T-helper 2 cell (primary cell): Measurements from ENCODE around the gene CCDC82.
A peak's percentile ranks its signal among the peaks of the same experiment; 100 is the strongest.
"Not testable (repeated sequence)": the region's sequence is repeated elsewhere in the genome, so short reads cannot be mapped to it uniquely, and the experiment has no call there.

ENCODE experiments used
- DNase-seq, 5 experiments: peaks; one replicate each; pipeline versions ENCODE4 v3.0.0 to v3.0.0-alpha.2; 2012 to 2022
- total RNA-seq, 2 donors: gene quantifications; one replicate each; lab custom pipeline; 2026; lab: John Stamatoyannopoulos, UW

The CCDC82 gene
- total RNA-seq = 67.3 to 70.4 reads per million in 2 donors

DNA sequence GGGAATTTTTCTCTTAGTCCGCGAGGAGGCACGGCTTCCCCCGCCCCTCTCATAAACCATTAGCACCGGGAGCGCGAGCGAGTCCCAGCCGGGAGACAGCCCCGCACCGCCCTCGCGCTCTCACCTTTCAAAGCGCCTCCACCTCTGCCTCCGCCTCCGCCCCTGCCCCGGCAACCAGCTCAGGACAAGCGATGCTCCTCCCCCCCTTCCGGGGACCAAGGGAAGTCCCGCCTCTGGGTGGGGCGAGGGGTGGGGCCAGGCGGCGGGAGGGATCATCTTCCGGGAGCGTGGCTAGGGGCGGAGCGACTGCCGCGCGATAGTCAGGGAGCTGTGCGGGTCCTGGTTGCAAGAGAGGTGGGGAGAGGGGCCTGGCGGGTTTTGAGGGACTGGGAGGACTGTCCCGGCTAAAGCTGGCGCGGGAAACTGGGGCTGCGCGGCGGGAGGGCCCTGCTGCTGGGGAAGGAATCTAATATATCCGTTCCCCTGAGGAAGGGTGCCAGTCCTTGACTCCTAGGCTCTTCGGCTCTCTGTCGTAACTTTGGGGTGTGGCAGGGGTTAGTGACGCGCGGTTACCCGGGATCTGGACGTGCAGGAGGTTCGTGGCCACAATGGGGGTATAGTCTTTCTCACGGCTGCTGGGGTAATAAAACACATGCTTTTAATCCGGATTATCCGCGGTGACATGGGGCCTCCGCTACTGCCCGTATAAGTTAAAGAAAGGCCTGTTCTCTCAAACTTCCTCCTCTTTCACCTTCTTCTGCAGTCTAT, at the start of gene CCDC82, which contains the start of gene JRKL:
Gene CCDC82 (minus strand): TSS at position 193 of the 768 bp plus-strand sequence. CDS start 5,165 bp downstream, outside the sequence.
Gene JRKL (plus strand): TSS at position 294 of the 768 bp plus-strand sequence. CDS start 637 bp downstream, outside the sequence.
- peak; percentile 94 to 98 (median 96) for DNase-seq

DNA sequence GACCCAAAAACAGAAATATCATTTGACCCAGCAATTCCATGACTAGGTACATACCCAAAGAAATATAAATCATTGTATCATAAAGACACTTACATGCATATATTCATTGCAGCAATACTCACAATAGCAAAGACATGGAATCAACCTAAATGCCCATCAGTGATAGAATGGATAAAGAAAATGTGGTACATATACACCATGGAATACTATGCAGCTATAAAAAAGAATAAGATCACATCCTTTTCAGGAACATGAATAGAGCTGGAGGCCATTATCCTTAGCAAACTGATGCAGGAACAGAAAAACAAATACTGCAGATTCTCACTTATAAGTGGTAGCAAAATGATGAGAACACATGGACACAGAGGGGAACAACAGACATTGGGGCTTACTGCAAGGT, 42.9 kb upstream of the CCDC82 start:
- DNase-seq = not testable (repeated sequence)

DNA sequence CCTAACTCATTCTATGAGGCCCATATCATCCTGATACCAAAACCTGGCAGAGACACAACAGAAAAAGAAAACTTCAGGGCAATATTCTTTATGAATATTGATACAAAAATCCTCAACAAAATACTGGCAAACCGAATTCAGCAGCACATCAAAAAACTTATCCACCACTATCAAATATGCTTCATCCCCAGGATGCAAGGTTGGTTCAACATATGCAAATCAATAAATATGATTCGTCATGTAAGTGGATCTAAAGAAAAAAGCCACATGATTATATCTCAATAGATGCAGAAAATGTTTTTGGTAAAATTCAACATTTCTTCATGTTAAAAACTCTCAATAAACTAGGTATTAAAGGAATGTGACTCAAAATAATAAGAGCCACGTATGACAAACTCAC, 41.0 kb upstream of the CCDC82 start:
- DNase-seq = no peak

DNA sequence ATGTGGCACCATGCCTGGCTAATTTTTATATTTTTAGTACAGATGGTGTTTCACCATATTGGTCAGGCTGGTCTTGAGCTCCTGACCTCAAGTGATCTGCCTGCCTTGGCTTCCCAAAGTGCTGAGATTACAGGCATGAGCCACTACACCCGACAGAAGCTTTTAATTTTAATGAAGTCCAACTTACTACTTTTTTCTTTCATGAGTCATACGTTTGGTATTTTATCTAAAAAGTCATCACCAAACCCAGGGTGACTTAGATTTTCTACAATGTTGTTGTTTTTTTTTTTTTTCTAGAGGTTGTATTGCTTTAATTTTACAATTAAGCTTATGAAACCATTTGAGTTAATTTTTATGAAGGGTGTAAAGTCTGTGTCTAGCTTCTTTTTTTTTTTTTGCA, 35.0 kb upstream of the CCDC82 start:
- no peak for DNase-seq

DNA sequence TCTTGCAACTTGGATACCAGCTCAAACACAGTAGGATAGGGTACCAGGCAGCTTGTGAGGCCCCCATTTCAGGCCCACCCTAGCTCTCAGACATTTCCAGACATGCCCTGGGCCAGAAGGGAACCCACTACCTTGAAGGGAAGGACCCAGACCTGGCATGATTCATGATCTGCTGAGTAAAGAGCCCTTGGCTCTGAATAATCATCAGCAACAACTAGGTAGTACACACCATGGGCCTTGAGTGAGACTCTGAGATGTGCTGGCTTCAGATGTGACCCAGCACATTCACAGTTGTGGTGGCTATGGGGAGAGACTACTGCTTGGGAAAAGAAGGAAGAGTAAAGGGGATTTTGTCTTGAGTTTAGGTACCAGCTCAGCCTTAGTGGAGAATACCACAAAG, 23.7 kb upstream of the CCDC82 start:
- no peak for DNase-seq

DNA sequence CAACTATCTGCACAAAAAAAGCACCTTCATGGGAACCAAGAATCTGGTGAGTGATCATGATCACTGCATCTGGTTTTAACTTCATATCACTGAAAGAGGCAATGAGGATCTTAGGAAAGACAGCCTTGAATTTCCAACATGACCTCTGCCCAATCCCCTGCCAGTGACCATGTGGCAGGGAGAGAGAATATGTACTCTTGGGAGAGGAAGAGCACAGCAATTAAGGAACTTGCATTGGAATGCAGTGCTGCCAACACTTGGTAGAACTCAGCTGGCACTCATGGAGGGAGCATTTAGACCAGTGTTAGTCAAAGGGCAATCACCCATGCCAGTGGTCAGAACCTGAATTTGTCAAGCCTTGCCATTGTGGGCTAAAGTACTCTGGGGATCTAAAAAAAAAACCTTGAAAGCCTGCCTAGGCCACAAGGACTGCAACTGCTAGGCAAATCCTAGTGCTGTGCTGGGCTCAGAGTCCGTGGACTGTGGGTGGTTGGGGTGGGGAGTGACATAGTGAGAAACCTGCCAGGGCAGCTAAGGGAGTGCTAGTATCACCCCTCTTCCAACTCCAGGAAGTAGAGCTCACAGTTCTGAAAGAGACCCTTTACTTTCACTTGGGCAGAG, 23.2 kb upstream of the CCDC82 start:
- no peak for DNase-seq

DNA sequence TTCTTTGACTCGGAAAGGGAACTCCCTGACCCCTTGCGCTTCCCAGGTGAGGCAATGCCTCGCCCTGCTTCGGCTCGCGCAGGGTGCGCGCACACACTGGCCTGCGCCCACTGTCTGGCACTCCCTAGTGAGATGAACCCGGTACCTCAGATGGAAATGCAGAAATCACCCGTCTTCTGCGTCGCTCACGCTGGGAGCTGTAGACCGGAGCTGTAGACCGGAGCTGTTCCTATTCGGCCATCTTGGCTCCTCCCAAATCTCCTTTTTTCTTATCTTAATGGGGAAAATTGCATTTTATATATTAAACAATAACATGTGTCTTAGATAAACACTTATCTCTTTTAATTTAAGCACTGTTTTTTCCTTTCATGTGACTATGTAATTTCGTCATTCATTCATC, 21.7 kb upstream of the CCDC82 start:
- not testable (repeated sequence) for DNase-seq

DNA sequence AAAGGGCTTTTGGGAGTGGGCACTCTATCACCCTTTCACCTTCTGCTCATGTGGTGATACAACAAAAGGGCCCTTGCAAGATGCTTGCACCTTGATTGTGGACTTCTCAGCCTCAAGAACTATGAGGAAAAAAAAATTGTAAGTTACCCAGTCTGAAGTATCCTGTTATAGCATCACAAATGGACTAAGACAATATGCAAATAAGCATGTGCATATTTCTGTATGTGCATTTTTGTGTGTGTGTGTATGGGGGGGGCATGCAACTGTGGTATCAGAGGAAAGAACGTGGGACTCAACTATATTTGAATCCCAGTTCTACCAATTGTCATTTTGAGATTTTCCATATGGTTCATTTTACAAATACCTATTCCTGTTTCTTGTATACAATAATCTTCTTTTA, 11.0 kb upstream of the CCDC82 start:
- no peak for DNase-seq

DNA sequence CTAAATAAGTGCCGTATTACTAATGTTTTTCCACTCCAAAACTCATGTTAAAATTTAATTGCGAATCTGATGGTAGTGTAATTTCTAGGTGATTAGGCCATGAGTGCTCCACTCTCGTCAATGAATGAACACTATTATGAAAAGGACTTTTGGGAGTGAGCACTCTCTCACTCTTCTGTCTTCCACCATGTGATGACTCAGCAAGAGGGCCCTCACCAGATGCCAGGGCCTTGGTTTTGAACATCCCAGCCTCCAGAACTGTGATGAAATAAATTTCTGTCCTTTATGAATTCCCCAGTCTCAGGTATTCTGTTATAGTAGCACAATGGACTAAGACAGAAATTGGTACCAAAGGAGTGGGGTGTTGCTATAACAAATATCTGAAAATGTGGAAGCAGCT, 8.2 kb upstream of the CCDC82 start:
- no peak for DNase-seq

DNA sequence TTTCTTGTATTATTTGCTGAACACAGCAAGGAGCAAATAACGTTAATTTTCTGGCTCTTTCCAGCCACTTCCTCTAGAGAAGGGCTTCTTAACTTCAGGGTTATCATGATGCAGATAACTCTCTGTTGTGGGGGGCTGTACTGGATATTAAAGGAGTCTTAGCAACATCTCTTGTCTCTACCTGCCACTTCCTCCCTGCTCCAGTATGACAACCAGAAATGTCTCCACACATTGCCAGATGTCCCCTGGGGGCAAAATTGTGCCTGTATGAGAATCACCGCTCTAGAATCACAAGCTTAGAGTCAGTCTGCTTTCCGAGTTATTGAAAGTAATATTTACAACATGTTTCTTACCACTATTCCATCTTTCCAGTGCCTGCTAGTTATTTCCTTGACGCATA, 6.9 kb upstream of the CCDC82 start:
- no peak for DNase-seq

DNA sequence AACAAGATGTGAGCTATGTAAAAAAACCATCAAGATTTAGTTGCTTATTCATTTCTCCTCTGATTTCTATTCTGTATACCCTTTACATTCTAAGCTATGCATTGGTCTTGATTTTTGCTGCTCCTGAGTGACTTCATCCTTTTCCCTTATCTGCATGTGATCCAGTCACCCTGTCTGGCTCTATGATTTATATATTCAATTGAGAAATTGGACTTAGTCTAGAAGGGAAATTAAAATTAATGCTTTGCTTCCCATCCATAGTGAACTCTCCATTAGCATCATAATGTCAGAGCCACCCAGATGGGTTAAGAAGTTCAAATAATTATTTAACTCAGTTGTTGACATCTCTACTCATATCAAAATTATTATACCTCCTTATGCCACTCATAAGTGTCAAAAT, 5.1 kb upstream of the CCDC82 start:
- no peak for DNase-seq

DNA sequence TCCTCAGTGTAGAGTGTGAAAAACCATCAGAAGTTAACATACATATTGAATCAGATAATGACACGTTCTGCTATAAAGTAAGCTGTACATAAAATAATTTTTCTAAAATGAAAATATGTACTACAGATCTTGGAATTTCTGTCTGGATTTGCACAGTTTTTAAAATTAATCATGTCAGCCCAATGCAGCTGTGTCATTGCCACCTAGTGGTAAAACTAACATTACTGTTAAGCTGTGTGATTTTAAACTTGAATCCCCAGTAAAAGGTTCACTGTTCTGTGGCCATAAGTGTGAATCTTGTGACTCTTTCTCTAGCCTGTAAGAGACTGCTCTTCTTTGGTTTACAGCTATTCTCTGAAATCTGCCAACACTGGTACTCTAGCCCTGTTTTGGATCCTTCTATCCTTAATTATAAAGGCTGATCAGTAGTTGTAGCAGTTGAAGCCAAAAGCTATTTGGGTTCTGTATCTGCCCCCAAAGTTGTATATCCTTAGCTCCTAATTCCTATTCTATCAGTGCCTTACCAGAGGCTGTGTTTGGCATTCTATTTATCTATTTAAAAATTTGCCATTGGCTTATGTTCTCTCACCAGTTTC, 4.1 kb upstream of the CCDC82 start:
- peak in 1 of 5 experiments; percentile 58 for DNase-seq

DNA sequence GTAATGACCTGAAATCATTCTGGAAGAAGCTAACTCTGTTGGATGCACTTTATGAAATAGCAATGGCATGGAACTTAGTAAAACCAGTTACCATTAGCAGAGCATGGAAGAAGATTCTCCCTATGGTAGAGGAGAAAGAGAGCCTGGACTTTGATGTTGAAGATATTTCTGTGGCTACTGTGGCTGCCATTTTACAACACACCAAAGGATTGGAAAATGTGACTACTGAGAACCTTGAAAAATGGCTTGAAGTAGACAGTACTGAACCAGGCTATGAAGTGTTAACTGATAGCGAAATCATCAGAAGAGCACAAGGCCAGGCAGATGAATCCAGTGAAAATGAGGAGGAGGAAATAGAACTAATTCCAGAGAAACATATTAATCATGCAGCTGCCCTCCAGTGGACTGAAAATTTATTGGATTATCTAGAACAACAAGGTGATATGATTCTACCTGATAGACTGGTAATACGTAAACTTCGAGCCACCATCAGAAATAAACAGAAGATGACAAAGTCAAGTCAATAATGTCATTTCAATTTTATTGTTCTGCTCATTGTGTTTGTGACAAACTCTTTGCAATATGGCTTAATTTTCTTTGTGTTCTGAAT, 2.1 kb upstream of the CCDC82 start:
- DNase-seq = no peak

DNA sequence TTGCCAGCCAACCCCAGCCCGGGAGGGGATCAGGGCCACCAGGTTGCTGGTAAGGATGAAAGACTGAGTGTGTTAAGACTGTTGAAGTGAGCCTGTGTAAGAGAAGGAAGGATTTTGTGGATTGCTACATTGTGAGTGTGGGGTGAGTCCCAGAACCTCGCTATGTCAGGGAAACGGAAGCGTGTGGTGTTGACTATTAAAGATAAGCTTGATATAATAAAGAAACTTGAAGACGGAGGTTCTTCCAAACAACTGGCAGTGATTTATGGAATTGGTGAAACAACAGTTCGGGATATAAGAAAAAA, 728 bp upstream of the CCDC82 start:
- no peak for DNase-seq

DNA sequence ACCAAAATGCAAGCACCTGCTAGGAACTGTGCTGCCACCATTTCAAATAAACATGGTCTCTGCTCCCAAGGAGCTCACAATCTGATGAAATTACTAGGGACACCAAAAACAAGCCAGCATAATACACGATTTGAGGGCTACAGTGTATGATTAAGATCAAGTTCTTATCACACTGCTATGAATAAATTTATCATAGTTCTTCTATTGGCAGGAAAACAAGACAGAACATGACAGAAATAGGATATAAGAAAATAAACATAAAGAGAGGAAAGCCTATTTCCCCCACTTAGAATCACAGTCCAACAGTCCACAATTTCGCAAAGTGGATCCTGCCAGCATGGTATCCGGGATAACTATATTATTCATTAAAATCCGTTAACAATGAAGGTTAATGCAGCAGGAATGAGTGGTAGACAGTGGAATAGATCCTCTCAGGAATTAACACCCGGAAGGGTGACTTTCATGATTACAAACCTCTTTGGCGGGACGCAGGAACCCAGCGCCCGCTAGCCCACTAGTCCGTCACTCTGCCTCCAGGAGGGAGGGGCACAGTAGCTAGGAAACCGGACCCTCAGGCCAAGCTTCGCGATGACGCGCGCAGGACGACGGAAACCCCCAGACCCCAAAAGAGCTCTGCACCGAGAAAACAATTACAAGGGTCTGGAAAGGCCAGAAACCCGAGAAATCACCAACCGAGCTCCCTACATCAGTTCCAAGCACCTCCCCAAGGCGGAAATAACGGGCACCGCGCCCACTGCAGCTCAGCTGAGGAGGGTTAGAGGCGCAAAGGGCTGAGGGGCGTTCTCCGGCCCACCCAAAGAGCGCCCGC, 607 bp downstream of the CCDC82 start:
- DNase-seq = peak in 1 of 5 experiments; percentile 10

DNA sequence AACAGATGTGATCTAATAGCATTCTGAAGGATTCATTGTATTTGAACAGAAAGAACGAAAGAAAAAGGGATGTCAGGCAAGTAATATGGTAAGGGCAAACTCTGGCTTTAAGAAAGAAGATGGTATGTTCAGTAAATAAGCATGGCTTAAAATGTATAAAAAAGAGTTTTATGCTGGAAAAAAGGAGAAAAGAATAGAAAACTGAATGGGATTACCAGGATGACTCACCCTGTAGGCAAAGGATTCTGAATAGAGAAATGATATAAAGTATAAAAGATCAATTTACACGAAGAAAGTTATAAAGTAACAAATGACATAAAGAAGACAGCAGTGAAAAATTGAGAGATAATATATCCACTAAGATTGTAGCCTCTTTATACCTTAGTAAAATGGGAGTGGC, 4.5 kb downstream of the CCDC82 start:
- no peak for DNase-seq

DNA sequence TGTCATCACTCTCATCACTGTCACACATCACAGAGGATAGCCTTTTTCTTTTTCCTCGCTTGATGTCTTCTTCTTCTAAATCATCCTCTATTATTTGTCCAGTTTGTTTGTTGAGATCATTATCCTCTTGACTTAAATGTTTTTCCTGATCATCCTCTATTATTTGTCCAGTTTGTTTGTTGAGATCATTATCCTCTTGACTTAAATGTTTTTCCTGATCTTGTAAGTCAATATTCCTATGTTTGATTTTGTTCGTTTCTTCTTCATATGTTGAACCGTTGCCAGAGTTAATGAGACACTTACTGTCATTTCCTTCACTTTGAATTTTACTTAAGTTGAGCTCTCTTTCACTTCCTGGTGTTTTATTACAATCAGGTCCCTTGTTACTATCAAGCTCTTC, 5.6 kb downstream of the CCDC82 start:
- DNase-seq = no peak

DNA sequence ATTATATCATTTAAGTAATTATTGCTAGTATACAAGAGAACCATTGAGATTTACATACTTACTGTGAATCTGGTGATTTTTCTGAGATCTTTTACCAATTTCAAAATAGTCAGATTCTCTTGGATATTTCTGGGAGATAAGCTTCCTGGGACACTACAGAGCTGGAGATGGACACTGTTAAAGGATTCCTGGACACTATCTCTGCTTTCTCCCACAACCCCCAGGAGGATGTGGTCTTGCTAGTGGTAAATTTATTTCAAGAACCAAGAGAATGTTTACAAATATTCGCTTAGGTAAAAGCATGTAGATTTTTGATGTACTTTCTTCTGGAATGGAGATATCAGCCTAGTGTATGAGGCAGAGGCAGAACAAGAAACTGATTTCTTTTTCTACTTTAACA, 12.9 kb downstream of the CCDC82 start:
- no peak for DNase-seq

DNA sequence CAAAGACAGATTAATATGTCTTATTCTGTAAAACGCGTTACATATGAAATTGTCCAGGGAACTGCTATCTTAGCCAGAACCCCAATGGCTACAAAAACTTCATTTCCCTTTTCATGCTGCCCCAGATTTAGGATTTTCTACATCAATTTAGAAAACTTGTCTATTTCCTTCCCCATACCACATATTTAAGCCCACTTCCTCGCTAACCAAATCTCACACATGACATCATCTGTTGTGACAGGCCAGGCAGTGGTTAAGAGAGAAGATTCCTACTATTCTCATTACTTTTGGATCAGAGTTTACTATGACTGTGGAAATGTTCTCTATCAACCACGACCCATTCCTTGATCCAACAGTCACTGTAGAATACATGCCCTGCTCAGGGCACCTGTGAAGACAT, 15.9 kb downstream of the CCDC82 start:
- no peak for DNase-seq

DNA sequence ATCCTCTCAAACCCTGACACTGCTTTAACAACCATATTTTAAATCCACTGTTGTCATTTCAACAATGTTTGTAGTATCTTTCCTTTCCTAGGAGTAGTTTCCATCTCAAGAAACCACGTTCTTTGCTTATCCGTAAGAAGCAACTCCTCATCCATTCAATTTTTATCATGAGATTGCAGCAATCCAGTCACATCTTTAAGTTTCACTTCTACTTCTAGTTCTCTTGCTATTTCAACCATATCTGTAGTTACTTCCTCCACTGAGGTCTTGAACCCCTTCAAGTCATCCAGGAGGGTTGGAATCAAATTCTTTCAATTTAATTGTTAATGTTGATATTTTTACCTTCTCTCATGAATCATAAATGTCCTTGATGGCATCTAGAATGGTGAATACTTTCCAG, 22.4 kb downstream of the CCDC82 start:
- DNase-seq = no peak

DNA sequence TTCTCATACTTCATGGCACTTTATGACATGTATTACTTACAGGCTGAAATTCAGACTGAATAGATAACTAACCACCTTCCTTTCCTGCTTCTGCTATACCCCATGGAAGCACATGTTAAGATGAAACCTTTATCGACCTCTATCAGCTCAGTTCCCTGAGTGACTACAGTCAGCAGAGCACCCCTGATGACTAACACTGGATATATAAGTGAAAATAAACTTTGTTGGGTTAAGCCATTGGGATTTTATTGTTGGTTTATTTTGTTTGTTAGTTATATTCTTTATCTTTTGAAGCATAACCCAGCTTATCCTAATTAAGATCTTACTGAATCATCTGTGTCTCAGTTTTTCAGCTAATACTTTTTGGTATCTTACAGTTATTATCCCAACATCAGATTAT, 23.7 kb downstream of the CCDC82 start:
- DNase-seq = no peak

DNA sequence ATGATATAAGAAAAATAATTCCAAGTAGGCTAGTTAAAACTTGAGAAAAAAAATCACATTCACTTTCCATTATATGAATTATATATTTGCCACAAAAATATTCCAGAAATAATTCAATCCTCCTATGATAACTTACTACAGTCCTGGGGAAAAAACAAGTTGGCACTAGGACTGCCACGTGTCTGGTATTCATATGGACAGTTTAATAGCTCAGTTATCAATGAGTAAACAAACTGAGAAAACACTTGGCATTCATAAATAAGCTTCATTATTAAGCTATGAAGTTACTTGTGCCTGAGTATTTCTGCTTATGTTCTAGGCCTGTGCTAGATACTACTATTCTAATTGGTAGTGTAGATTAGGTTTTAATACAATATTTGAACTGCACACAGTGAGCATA, 24.2 kb downstream of the CCDC82 start:
- DNase-seq = no peak

DNA sequence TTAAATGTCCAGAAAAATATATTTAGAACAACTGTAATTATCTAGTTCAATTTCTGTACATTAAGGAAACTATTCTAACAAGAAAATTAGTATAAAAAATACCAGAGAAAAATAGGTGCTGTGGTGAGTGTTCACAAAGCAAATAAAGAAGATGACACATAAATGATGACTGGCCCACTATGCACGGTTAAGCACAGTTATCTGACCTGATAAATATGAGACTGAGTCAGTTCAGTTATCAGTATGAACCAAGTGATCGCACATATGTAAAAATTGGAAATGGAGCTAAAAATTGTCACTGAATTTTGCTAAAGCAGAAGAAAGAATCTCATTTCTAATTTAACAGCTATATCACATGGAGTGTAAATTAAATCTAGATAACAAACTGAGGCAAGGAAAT, 27.9 kb downstream of the CCDC82 start:
- no peak for DNase-seq
